ENCODE measurements around the gene CCDC68.

Gene CCDC68

GRCh38 chr18:54918060-54918459 lies 41.2 kb downstream of the CCDC68 start:
- DNase-seq (ENCODE audit: low read depth): no peak

- no peak for DNase-seq (ENCODE audit: low read depth)
Observed at GRCh38 chr18:54916507-54916906, 42.8 kb downstream of the CCDC68 start.

- DNase-seq (ENCODE audit: low read depth): no peak
Observed at GRCh38 chr18:54914816-54915215, 44.4 kb downstream of the CCDC68 start.

- DNase-seq (ENCODE audit: low read depth): no peak
Observed at GRCh38 chr18:54911551-54911950, 47.7 kb downstream of the CCDC68 start.

GRCh38 chr18:54910161-54910919 lies 48.9 kb downstream of the CCDC68 start:
- no peak for DNase-seq (ENCODE audit: low read depth)

GRCh38 chr18:54909538-54909937 lies 49.7 kb downstream of the CCDC68 start:
- DNase-seq (ENCODE audit: low read depth): no peak

GRCh38 chr18:54906331-54907185 lies 52.7 kb downstream of the CCDC68 start:
- no peak for DNase-seq (ENCODE audit: low read depth)

GRCh38 chr18:54905629-54906028 lies 53.6 kb downstream of the CCDC68 start:
- no peak for DNase-seq (ENCODE audit: low read depth)

GRCh38 chr18:54904581-54904980 lies 54.7 kb downstream of the CCDC68 start:
- DNase-seq (ENCODE audit: low read depth): no peak

GRCh38 chr18:54900290-54900689 lies 59.0 kb downstream of the CCDC68 start:
- no peak for DNase-seq (ENCODE audit: low read depth)

GRCh38 chr18:54899500-54899899 lies 59.8 kb downstream of the CCDC68 start:
- DNase-seq (ENCODE audit: low read depth): no peak

- DNase-seq (ENCODE audit: low read depth): no peak
Observed at GRCh38 chr18:54888933-54889332, 70.3 kb downstream of the CCDC68 start.

- no peak for DNase-seq (ENCODE audit: low read depth)
Observed at GRCh38 chr18:54888378-54888777, 70.9 kb downstream of the CCDC68 start.

GRCh38 chr18:54883816-54884604 lies 75.3 kb downstream of the CCDC68 start:
- no peak for DNase-seq (ENCODE audit: low read depth)

- DNase-seq (ENCODE audit: low read depth): no peak
Observed at GRCh38 chr18:54882318-54882717, 76.9 kb downstream of the CCDC68 start.

GRCh38 chr18:54881229-54881768 lies 78.0 kb downstream of the CCDC68 start:
- no peak for DNase-seq (ENCODE audit: low read depth)

GRCh38 chr18:54880395-54881105 lies 78.7 kb downstream of the CCDC68 start:
- no peak for DNase-seq (ENCODE audit: low read depth)

- DNase-seq (ENCODE audit: low read depth): no peak
Observed at GRCh38 chr18:54879691-54880090, 79.6 kb downstream of the CCDC68 start.

GRCh38 chr18:54878659-54879358 lies 80.5 kb downstream of the CCDC68 start:
- no peak for DNase-seq (ENCODE audit: low read depth)

GRCh38 chr18:54878159-54878622 lies 81.1 kb downstream of the CCDC68 start:
- no peak for DNase-seq (ENCODE audit: low read depth)

GRCh38 chr18:54877076-54877475 lies 82.2 kb downstream of the CCDC68 start:
- DNase-seq (ENCODE audit: low read depth): no peak
